OCI-LY7 (cell line): ENCODE results near the gene TLR7. TPM values are rescaled to one million over a fixed set of nuclear protein-coding genes. Genes with fewer than 3 reads are reported as not detected.
A peak's percentile ranks its signal among the peaks of the same experiment; 100 is the strongest.

ENCODE experiments used
- BruUV-seq: library from RNA; stranded (reverse); fragments of 400-500 nt; replicated peaks from 2 replicates; lab custom pipeline; 2021; lab: Mats Ljungman, UMichigan
- CTCF ChIA-PET: fragments of 300-600 bp; sonication (Branson Sonifier 250); formaldehyde crosslinking; loops from one replicate; lab custom pipeline; 2022; ENCODE audit warnings: antibody characterized with exemption; ENCODE audit not compliant: unreplicated experiment; lab: Charles Lee
- POLR2A ChIA-PET: fragments of 300-600 bp; sonication (Branson Sonifier 250); formaldehyde crosslinking; loops from one replicate; lab custom pipeline; 2022; ENCODE audit warnings: antibody characterized with exemption; lab: Charles Lee
- DNase-seq: peaks from one replicate; pipeline ENCODE4 v3.0.0-alpha.2; 2015; ENCODE audit warnings: low spot score
- H2AFZ ChIP-seq: fragments of 200-600 bp; sonication (generic), shearing (Covaris generic); 2 replicates; pipeline ENCODE4 v1.6.1; 2014; ENCODE audit warnings: mild to moderate bottlenecking, antibody characterized with exemption, low read length, moderate library complexity
- H3K27ac ChIP-seq: fragments of 200-600 bp; sonication (generic); 2 replicates; pipeline ENCODE4 v1.5.1; 2014; ENCODE audit warnings: mixed run types, low read depth, mild to moderate bottlenecking, moderate library complexity, low read length, inconsistent platforms; ENCODE audit not compliant: poor library complexity, severe bottlenecking
- H3K36me3 ChIP-seq: fragments of 200-600 bp; sonication (generic); 2 replicates; pipeline ENCODE4 v1.6.1; 2014; ENCODE audit warnings: mild to moderate bottlenecking, antibody characterized with exemption, low read length, moderate library complexity, mixed read lengths; ENCODE audit not compliant: insufficient read depth
- H3K4me1 ChIP-seq: fragments of 200-600 bp; sonication (generic); 2 replicates; pipeline ENCODE4 v1.5.1; 2014; ENCODE audit warnings: mild to moderate bottlenecking, low read length; ENCODE audit not compliant: insufficient read depth, poor library complexity, severe bottlenecking
- H3K4me2 ChIP-seq: fragments of 200-600 bp; sonication (generic); 2 replicates; pipeline ENCODE4 v1.6.1; 2014; ENCODE audit warnings: mild to moderate bottlenecking, low read length
- H3K4me3 ChIP-seq: fragments of 200-600 bp; sonication (generic); 2 replicates; pipeline ENCODE4 v1.5.1; 2014; ENCODE audit warnings: mild to moderate bottlenecking, low read depth, low read length; ENCODE audit not compliant: poor library complexity, severe bottlenecking
- H3K79me2 ChIP-seq: fragments of 200-600 bp; sonication (generic); 2 replicates; pipeline ENCODE4 v1.6.1; 2016; ENCODE audit warnings: low read depth, mild to moderate bottlenecking, low read length, moderate library complexity, mixed read lengths; ENCODE audit not compliant: insufficient read depth
- H3K9me2 ChIP-seq: fragments of 200-600 bp; sonication (generic); 2 replicates; pipeline ENCODE4 v1.6.1; 2016; ENCODE audit warnings: mild to moderate bottlenecking, low read length, mixed read lengths; ENCODE audit not compliant: insufficient read depth
- H3K9me3 ChIP-seq: fragments of 200-600 bp; sonication (generic); 2 replicates; pipeline ENCODE4 v1.6.1; 2014; ENCODE audit warnings: mild to moderate bottlenecking, mixed run types, low read length, mixed read lengths
- H4K20me1 ChIP-seq: fragments of 200-600 bp; sonication (generic); 2 replicates; pipeline ENCODE4 v1.6.1; 2014; ENCODE audit warnings: mild to moderate bottlenecking, antibody characterized with exemption, low read length, moderate library complexity, mixed read lengths; ENCODE audit not compliant: insufficient read depth
- CTCF ChIP-seq: fragments of 200-600 bp; sonication (generic); conservative IDR thresholded peaks from 2 replicates; pipeline ENCODE4 v1.5.1; 2014; ENCODE audit warnings: mild to moderate bottlenecking, antibody characterized with exemption, low read length, moderate library complexity, mixed read lengths
- EZH2phosphoT487 ChIP-seq: fragments of 200-600 bp; sonication (generic); IDR thresholded peaks from 2 replicates; pipeline ENCODE4 v1.6.1; 2018; ENCODE audit warnings: low read depth, borderline replicate concordance, mild to moderate bottlenecking, mixed run types, antibody characterized with exemption, low read length, moderate library complexity, mixed read lengths
- intact Hi-C: fragments of 100-400 bp; cut with micrococcal nuclease; formaldehyde crosslinking; loops from one replicate; pipeline ENCODE4 v1.10.0; 2022; ENCODE audit not compliant: unreplicated experiment
- total RNA-seq, 2 experiments: library from RNA; depleted of rRNA in 1 of 2; stranded (reverse); fragments of >200 nt in 1 of 2; shearing (Covaris generic) in 1 of 2; gene quantifications; 2 replicates each; pipeline ENCODE4 v1.2.3, GENCODE V29; 2014 to 2022

TLR7 gene
- total RNA-seq, 2 experiments from 2014 or later, result 9.9 to 11.4 TPM

DNA sequence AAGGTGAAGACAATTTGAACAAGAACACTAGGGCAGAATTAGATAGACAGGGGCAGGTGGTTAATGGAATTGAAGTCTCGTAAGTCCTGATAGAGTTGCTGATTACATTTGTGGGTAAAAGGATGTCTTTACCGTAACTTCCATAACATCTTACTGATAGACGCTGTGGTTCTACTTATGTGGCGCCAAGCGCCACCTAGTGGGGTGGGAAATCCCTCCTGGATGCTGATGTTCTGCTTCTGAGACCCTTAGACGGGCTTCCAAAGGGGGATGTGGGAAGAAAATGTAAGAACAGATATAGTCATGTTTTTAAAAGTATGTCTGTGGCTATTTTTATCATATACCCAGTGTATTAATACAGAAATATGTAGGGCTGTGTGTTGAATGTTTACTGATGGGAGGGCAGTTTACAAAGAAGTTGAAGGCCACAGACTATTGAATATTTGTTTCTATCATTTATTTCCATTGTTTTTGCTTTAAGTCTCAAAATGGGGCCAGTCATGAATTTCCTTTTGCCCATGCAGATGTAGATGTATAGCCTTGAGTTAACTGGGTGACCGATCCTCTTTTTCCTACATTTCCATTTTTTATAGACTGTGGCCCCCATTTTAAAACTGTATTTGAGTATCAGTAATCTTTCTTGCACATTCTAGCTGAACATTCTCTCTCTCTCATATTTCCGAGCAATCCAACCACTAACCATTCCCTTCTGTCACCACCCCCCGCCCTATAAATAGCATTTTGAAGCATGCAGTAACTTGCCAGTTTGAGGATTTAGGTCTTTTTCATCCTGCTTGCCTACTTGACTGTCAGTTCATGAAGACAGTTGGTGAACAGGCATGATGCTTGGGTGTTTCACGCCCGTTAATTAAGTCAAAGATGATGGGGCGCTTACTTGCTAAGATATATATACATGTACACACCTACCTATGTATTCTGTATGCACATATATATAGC lies 27.5 kb downstream of the TLR7 start:
- Histone ChIP-seq H4K20me1 (no peaks in the 10 kb centered on the region), H3K79me2 (no peaks in the 10 kb centered on the region), H3K9me2 (no peaks in the 10 kb centered on the region), H3K4me2 (peak overlapping the region; percentile 55), H3K4me3 (no peak overlapping the region), H3K36me3 (peaks cover 15% of the 10 kb centered on the region), H3K9me3 (peaks cover 8% of the 10 kb centered on the region; the same call in 1 of the 2 replicates), H3K4me1 (peaks cover 56% of the 10 kb centered on the region), H2AFZ (peak overlapping the region; percentile 69; the same call in 1 of the 2 replicates), H3K27ac (peak overlapping the region; percentile 88)
- POLR2A ChIA-PET, result interaction anchor here (1.6 kb wide), 1 partner anchor 80 kb away, joined by 7 read pairs; no protein-coding TSS in a partner anchor
- no TSS peak for BruUV-seq
- intact Hi-C loops, result loop anchor here (1.0 to 10.0 kb wide), 2 partner anchors 80 to 390 kb away; no protein-coding TSS in a partner anchor
- CTCF ChIA-PET, result interaction anchor here (1.6 kb wide), 1 partner anchor 80 kb away, joined by 5 read pairs; no protein-coding TSS in a partner anchor
- TF ChIP-seq CTCF (peak; percentile 88), EZH2phosphoT487 (no peak)
- DNase-seq, result peak; percentile 75

GRCh38 chrX:12895866-12896265 lies 29.0 kb downstream of the TLR7 start:
- ChIA-PET CTCF (no interaction called here), POLR2A (interaction anchor here (1.6 kb wide), 1 partner anchor 82 kb away, joined by 7 read pairs; no protein-coding TSS in a partner anchor)
- H3K9me2 ChIP-seq, result no peaks in the 10 kb centered on the region
- H3K4me3 ChIP-seq, result no peak overlapping the region
- intact Hi-C loops, result loop anchor here (10.0 kb wide), 1 partner anchor 391 kb away; no protein-coding TSS in a partner anchor
- H3K9me3 ChIP-seq, result no peaks in the 10 kb centered on the region
- H3K79me2 ChIP-seq, result no peaks in the 10 kb centered on the region
- no peak for TF ChIP-seq CTCF
- TF ChIP-seq EZH2phosphoT487, result no peak
- no peak overlapping the region for H3K4me2 ChIP-seq
- H4K20me1 ChIP-seq, result no peaks in the 10 kb centered on the region
- DNase-seq, result no peak
- no TSS peak for BruUV-seq
- H3K4me1 ChIP-seq, result peaks cover 41% of the 10 kb centered on the region
- H3K27ac ChIP-seq, result no peak overlapping the region
- H3K36me3 ChIP-seq, result 0 out of 2 replicates have a peak, but pooled peaks cover 5% of the 10 kb centered on the region
- H2AFZ ChIP-seq, result no peak overlapping the region
